HG03558 (cell line): Measurements from ENCODE around the gene KRTAP10-6.
"Not testable (repeated sequence)": the region's sequence is repeated elsewhere in the genome, so short reads cannot be mapped to it uniquely, and the experiment has no call there.

ENCODE experiments used
- ATAC-seq: cut with Tn5 transposase; IDR thresholded peaks from one replicate; pipeline ENCODE4 v1.9.1; 2021; ENCODE audit warnings: moderate number of reproducible peaks; ENCODE audit not compliant: unreplicated experiment; ENCODE audit errors: extremely low read depth

KRTAP10-6 gene

GRCh38 chr21:44580231-44580821 is 12.0 kb downstream of the KRTAP10-6 start, which contains the start of gene KRTAP10-5:
Gene KRTAP10-5 (minus strand): TSS chr21:44580604. CDS start chr21:44580578, 26 bp downstream.
- not testable (repeated sequence) for ATAC-seq

- ATAC-seq, result no peak
Measured at GRCh38 chr21:44579833-44580144, 12.5 kb downstream of the KRTAP10-6 start.

- ATAC-seq, result no peak
Measured at GRCh38 chr21:44579056-44579832, 13.1 kb downstream of the KRTAP10-6 start.

GRCh38 chr21:44578371-44579055 is 13.8 kb downstream of the KRTAP10-6 start:
- ATAC-seq, result no peak

GRCh38 chr21:44576025-44576420 is 16.3 kb downstream of the KRTAP10-6 start:
- no peak for ATAC-seq

GRCh38 chr21:44575307-44576024 is 16.8 kb downstream of the KRTAP10-6 start:
- no peak for ATAC-seq

- ATAC-seq, result no peak
Measured at GRCh38 chr21:44574457-44575306, 17.6 kb downstream of the KRTAP10-6 start.

GRCh38 chr21:44573630-44574456 is 18.5 kb downstream of the KRTAP10-6 start, which contains the start of gene KRTAP10-4:
Gene KRTAP10-4 (plus strand): TSS chr21:44573729. CDS start chr21:44573759, 30 bp downstream.
- not testable (repeated sequence) for ATAC-seq

DNA sequence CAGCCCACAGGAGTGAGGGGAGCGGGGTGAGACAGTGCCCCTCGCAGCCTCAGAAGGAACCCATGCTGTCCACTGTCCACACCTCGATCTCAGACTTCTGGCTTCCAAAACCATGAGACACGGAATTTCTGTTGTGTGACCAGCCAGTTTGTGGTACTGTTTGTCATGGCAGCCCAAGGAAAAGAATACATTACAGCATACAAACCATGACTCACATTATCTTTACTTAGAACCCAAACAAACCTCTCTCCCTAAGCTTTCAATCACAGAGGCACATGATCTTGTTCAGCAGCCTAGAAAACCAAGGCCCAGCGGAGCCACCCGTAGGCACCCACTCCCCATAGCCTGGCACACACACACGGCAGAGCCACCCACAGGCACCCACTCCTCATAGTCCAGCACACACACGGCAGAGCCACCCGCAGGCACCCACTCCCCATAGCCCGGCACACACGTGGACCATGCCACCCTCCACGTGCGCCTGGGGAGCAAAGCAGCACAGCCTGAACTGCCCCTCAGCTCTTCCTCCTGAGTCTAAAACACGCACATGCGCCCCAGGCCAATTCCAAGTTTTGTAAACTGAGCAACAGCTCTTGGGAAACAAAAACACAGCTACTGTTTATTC is 19.2 kb downstream of the KRTAP10-6 start:
- ATAC-seq, result no peak

DNA sequence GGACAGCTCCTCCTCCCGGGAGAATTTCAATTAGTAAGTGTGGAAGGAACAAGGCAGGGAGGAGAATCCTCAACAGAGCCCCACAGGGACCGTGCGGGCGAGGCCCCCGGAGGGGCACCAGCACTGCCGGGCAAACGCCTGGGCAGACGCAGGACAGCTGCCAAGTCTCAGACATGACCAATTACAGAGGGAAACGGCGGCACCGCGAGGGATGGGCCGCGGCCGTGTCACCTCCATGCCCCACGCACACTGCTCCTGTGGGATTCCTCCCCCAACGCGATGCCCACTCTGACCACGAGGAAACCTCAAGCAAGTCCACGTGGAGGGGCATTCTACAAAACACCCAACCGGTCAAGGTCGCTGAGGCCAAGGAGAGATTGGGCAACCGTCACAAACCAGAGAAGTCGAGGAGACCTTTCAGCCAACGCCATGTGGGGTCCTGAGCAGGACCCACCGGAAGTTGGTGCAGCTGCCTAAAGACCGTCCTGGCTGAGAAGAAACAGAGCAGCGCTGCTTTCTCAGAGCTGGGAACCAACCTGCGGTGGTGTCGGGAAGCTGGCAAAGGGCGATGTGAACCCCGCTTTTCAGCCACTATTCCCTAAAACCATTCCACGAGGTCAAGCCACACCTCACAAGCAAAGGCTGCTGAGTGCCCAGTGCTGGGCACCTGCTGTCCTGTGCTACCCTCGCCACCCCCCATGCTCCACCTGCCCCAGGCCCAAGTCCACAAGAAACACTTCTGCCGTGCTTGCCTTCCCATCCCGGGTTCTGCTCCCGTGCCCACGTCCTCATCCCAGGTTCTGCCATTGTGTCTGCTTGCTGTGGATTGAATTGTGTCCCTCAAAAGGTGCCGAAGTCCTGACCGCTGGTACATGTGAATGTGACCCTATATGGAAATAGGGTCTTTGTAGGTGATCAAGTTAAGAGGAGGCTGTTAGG is 20.2 kb downstream of the KRTAP10-6 start:
- ATAC-seq, result no peak

GRCh38 chr21:44571296-44571695 is 21.0 kb downstream of the KRTAP10-6 start:
- no peak for ATAC-seq

- no peak for ATAC-seq
Measured at GRCh38 chr21:44569861-44570517, 22.3 kb downstream of the KRTAP10-6 start.

DNA sequence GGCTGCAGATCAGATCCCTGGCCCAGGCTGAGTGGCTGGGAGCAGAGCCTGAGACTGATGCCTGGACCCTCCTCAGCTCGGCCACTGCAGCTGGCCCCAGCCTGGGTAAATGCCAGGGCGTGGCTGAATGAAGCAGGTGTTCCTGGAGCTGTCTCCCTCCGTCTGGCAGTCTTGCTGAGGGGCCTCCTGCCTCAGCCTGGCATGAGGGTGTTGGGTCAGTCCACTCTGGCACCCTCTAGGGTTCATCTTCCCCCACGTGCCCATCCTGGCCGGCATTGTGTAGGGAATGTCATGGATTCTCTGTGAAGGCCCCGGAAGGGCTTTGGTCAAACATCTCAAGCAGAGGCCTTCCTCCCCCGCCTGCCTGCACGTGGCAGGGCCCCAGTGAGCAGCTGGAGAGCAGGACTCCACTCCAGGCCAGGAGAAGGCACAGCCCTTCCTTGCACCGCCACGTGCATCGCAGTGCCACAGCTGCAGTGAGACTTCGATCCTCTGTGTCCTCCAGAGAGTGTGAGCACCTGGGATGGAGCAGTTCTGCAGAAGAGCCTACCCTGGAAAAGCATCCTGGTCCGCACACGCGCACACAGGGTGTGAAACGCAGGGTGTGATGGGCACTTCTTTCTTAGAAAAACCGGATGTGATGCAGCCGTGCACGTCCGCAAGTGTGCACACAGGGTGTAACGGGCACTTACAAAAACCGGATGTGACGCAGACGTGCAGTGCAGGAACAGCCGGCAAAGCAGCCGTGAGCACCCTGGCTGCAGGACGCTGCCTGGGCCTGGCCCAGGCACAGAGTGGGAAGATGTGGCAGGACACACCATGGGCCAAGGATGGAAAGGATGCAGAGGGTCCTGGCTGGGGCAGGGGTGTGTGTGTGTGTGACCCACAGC is 23.4 kb downstream of the KRTAP10-6 start:
- no peak for ATAC-seq

DNA sequence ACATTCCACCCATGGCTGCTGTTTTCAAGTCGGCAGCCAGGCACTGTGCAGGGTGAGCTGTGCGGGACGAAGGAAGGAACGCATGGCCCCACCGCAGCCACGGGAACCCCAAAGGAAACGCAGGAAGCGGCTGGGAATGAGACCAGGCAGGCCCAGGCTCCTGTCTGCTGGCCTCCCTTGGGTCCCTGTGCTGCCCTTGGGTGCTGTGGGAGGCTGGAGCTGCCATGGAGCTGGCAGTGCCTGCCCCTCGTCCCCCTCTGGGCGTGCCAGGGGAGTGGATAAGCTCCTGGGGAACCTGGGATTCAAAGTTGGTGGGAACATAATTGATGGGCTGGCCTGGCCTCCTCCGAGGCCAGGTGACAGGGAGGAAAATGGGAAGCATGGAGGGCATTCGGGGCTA is 24.0 kb downstream of the KRTAP10-6 start:
- ATAC-seq, result no peak

GRCh38 chr21:44567481-44568171 is 24.7 kb downstream of the KRTAP10-6 start:
- no peak for ATAC-seq
